Subcutaneous adipose tissue (tissue), 4 donors: ENCODE data around the gene GNLY. TPM values are rescaled to one million over a fixed set of nuclear protein-coding genes. Genes with fewer than 3 reads are reported as not detected.

Experiments
- CTCF ChIP-seq: fragments of 450-650 bp; IDR thresholded peaks from one replicate; pipeline ENCODE4 v1.5.1; 2016; ENCODE audit warnings: low read depth, mild to moderate bottlenecking, control low read depth, antibody characterized with exemption, moderate library complexity
- total RNA-seq, 4 donors: library from RNA; depleted of rRNA; stranded (reverse); fragments of >200 nt; gene quantifications; one replicate each; pipeline ENCODE4 v1.1.0, GENCODE V29; 2016

GNLY gene
- total RNA-seq, 4 donors from 2014 or later, result 4.6 to 10.0 (median 7.5) TPM

GRCh38 chr2:85673716-85674375 is 20.3 kb upstream of the GNLY start:
- TF ChIP-seq CTCF, result no peak

- no peak for TF ChIP-seq CTCF
These were observed 19.7 kb upstream of the GNLY start for GRCh38 chr2:85674417-85674816.

- TF ChIP-seq CTCF, result no peak
These were observed 18.7 kb upstream of the GNLY start for GRCh38 chr2:85675427-85675826.

GRCh38 chr2:85675866-85676548 is 18.2 kb upstream of the GNLY start:
- TF ChIP-seq CTCF, result no peak

- TF ChIP-seq CTCF, result no peak
These were observed 15.8 kb upstream of the GNLY start for GRCh38 chr2:85678377-85678776.

GRCh38 chr2:85678794-85679672 is 15.1 kb upstream of the GNLY start:
- TF ChIP-seq CTCF, result no peak
